Small intestine (tissue), 7 donors: ENCODE data around the gene NDST3. TPM values are rescaled to one million over a fixed set of nuclear protein-coding genes. Genes with fewer than 3 reads are reported as not detected.

Source experiments
- DNase-seq, 2 donors: peaks; one replicate each; pipeline versions ENCODE4 v3.0.0 to v3.0.0-alpha.2; 2013
- FAIRE-seq: peaks from 2 replicates; lab custom pipeline; 2012; peaks lifted over from hg19 to GRCh38; lab: Jason Lieb, UNC
- H3K27ac ChIP-seq, 3 donors: one replicate each; pipeline ENCODE4 v1.5.1; 2013; ENCODE audit warnings: low read length in 2 of 3, mild to moderate bottlenecking in 2 of 3, control low read depth in 1 of 3, inconsistent platforms in 1 of 3, low read depth in 1 of 3, moderate library complexity in 1 of 3
- H3K27me3 ChIP-seq, 3 donors: one replicate each; pipeline ENCODE4 v1.6.1; 2013; ENCODE audit warnings: low read length in 3 of 3, inconsistent platforms in 1 of 3; ENCODE audit not compliant: control insufficient read depth in 3 of 3, insufficient read depth in 3 of 3
- H3K36me3 ChIP-seq, 3 donors: one replicate each; pipeline ENCODE4 v1.6.1; 2013; ENCODE audit warnings: low read length in 3 of 3, inconsistent platforms in 1 of 3, low read depth in 1 of 3, mild to moderate bottlenecking in 1 of 3, moderate library complexity in 1 of 3; ENCODE audit not compliant: control insufficient read depth in 3 of 3, insufficient read depth in 2 of 3
- H3K4me1 ChIP-seq, 3 donors: one replicate each; pipeline ENCODE4 v1.6.1; 2013; ENCODE audit warnings: low read length in 2 of 3, inconsistent platforms in 1 of 3, low read depth in 1 of 3, mild to moderate bottlenecking in 1 of 3, moderate library complexity in 1 of 3; ENCODE audit not compliant: control insufficient read depth in 3 of 3, insufficient read depth in 2 of 3
- H3K4me3 ChIP-seq, 3 donors: one replicate each; pipeline ENCODE4 v1.5.1; 2013; ENCODE audit warnings: low read length in 3 of 3, control low read depth in 1 of 3, inconsistent platforms in 1 of 3, low read depth in 1 of 3, mild to moderate bottlenecking in 1 of 3, moderate library complexity in 1 of 3
- H3K9me3 ChIP-seq, 2 donors: one replicate each; pipeline ENCODE4 v1.6.1; 2013; ENCODE audit warnings: low read depth in 1 of 2, low read length in 1 of 2; ENCODE audit not compliant: control insufficient read depth in 2 of 2, insufficient read depth in 1 of 2
- WGBS, 3 donors: extraction: QIAGEN DNeasy Blood & Tissue Kit; methylation state at CpG; one replicate each; pipeline ENCODE4 v1.1.7; 2013; 5-methylcytosine and 5-hydroxymethylcytosine counted together
- polyA plus RNA-seq, 4 donors: library from polyadenylated mRNA; stranded (reverse) in 3 of 4; unstranded in 1 of 4; fragments of 200-250 nt in 3 of 4; fragments of 120-200 nt in 1 of 4; gene quantifications; one replicate each; pipeline versions ENCODE4 v1.2.1 to v1.2.3, GENCODE V29; 2013
- donor health status: healthy with polysubstance abuse.
- donor health status: control.
- donor health status: control.
- donor health status: Bipolar disorder and iron deficiency.
- donor health status: healthy.

Gene NDST3
- polyA plus RNA-seq, 4 donors = 0.07 to 0.77 TPM; not detected in 2

DNA sequence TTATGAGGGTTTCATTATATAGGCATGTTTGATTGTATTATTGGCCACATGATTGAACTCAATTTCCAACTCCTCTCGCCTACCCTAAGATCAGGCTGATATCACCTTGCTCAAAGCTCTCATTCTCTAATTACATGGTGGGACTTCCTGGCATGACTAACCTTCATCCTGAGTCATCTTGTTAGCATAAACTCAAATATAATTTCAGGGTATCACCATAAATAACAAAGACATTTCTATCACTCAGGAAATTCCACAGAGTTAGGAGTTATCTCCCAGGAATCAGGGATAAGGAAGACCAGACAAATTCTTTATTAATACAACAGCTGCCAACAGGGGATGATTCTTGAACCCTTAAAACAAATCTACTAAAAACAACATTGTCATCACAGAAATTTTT, 90.7 kb downstream of the NDST3 start:
- Histone ChIP-seq H3K9me3 (no peaks in the 10 kb centered on the region), H3K27ac (no peak overlapping the region), H3K4me1 (no peaks in the 10 kb centered on the region), H3K4me3 (no peak overlapping the region), H3K36me3 (no peaks in the 10 kb centered on the region), H3K27me3 (no peaks in the 10 kb centered on the region)
- FAIRE-seq = no peak
- 59 to 77% (median 69%) methylated on average over 1 of the region's 1 CpG for WGBS, 3 donors
- DNase-seq = no peak

DNA sequence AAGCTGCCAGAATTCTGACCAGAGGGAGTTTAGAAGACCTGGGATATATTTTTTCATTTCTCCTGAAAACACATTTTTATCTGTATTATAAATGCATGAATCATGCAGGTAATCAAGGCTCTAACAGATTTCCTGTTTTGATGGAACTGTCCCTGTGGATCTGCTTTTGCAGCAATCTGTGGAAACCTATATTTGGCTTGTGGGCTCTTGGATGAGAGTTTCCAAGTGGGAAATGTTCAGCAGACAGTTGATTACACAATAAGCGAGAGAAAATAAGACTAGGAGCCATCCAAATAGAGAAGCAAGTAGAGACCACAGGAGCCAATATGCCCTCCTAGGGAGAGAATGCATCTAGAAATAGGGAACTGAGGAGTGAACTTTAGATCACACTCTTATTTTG, 105.0 kb downstream of the NDST3 start:
- FAIRE-seq = no peak
- Histone ChIP-seq H3K4me3 (no peak overlapping the region), H3K27ac (no peak overlapping the region), H3K9me3 (no peaks in the 10 kb centered on the region), H3K27me3 (no peaks in the 10 kb centered on the region), H3K36me3 (no peaks in the 10 kb centered on the region), H3K4me1 (no peaks in the 10 kb centered on the region)
- WGBS, 3 donors = 84 to 93% (median 91%) methylated on average over 1 of the region's 1 CpG
- no peak for DNase-seq

DNA sequence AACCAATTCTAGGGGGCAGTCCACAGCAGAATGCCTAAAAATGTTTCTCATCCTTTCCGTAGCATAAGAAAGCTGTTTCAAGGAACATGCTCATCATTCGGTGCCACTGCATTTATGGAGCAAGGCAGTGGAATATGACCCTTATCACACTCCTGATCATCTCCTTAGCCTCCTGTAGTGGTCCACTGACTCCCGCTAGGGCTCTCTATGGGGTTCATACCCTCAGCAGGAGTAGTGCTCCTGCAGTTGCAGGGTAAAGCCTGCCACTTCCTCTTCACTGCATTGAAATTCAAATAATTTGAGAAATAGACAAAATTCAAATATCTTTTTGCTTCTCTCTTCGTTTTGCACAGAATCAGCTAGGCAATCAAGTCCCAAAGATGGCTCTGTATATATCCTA, 107.0 kb downstream of the NDST3 start:
- DNase-seq = no peak
- FAIRE-seq = no peak
- H3K4me1 ChIP-seq = no peaks in the 10 kb centered on the region
- no peak overlapping the region for H3K4me3 ChIP-seq
- H3K27ac ChIP-seq = no peak overlapping the region
- 58 to 83% (median 73%) methylated on average over 4 of the region's 4 CpGs for WGBS, 3 donors
- H3K27me3 ChIP-seq = no peaks in the 10 kb centered on the region
- H3K9me3 ChIP-seq = no peaks in the 10 kb centered on the region
- H3K36me3 ChIP-seq = no peaks in the 10 kb centered on the region

GRCh38 chr4:118154649-118155048, 120.4 kb downstream of the NDST3 start:
- Histone ChIP-seq H3K9me3 (no peaks in the 10 kb centered on the region), H3K4me1 (no peaks in the 10 kb centered on the region), H3K27ac (no peak overlapping the region), H3K4me3 (no peak overlapping the region), H3K27me3 (no peaks in the 10 kb centered on the region), H3K36me3 (no peaks in the 10 kb centered on the region)
- FAIRE-seq (no peak), DNase-seq (no peak)
- WGBS, 3 donors = 90 to 92% (median 91%) methylated on average over 5 of the region's 5 CpGs

- FAIRE-seq = no peak
- Histone ChIP-seq H3K4me3 (no peak overlapping the region), H3K27ac (no peak overlapping the region), H3K4me1 (no peaks in the 10 kb centered on the region), H3K36me3 (no peaks in the 10 kb centered on the region), H3K27me3 (no peaks in the 10 kb centered on the region), H3K9me3 (no peaks in the 10 kb centered on the region)
- no peak for DNase-seq
Observed at GRCh38 chr4:118155516-118155915, 121.2 kb downstream of the NDST3 start.

GRCh38 chr4:118158763-118159375, 124.6 kb downstream of the NDST3 start:
- no peaks in the 10 kb centered on the region for H3K36me3 ChIP-seq
- H3K4me1 ChIP-seq = no peaks in the 10 kb centered on the region
- DNase-seq = no peak
- 55 to 74% (median 64%) methylated on average over 2 of the region's 2 CpGs for WGBS, 3 donors
- peaks cover 0 to 6% of the 10 kb centered on the region in 2 donors for H3K9me3 ChIP-seq
- no peak overlapping the region for H3K27ac ChIP-seq
- no peak overlapping the region for H3K4me3 ChIP-seq
- no peak for FAIRE-seq
- H3K27me3 ChIP-seq = no peaks in the 10 kb centered on the region

GRCh38 chr4:118167306-118167705, 133.0 kb downstream of the NDST3 start:
- Histone ChIP-seq H3K4me3 (no peak overlapping the region), H3K36me3 (no peaks in the 10 kb centered on the region), H3K9me3 (peaks cover 0 to 2% of the 10 kb centered on the region in 2 donors), H3K27ac (no peak overlapping the region), H3K4me1 (no peaks in the 10 kb centered on the region), H3K27me3 (no peaks in the 10 kb centered on the region)
- DNase-seq (no peak), FAIRE-seq (no peak)
- WGBS, 3 donors = 93 to 100% (median 99%) methylated on average over 1 of the region's 1 CpG

GRCh38 chr4:118171381-118171780, 137.1 kb downstream of the NDST3 start:
- no peak for DNase-seq
- H3K36me3 ChIP-seq = no peaks in the 10 kb centered on the region
- no peak overlapping the region for H3K4me3 ChIP-seq
- H3K9me3 ChIP-seq = peaks cover 0 to 2% of the 10 kb centered on the region in 2 donors
- FAIRE-seq = no peak
- H3K4me1 ChIP-seq = peaks cover 0 to 3% (median 0%) of the 10 kb centered on the region in 3 donors
- no peaks in the 10 kb centered on the region for H3K27me3 ChIP-seq
- 82 to 87% (median 87%) methylated on average over 4 of the region's 4 CpGs for WGBS, 3 donors
- H3K27ac ChIP-seq = no peak overlapping the region

- no peak for FAIRE-seq
- Histone ChIP-seq H3K36me3 (no peaks in the 10 kb centered on the region), H3K4me1 (peaks cover 0 to 3% (median 0%) of the 10 kb centered on the region in 3 donors), H3K4me3 (no peak overlapping the region), H3K27ac (no peak overlapping the region), H3K9me3 (no peaks in the 10 kb centered on the region), H3K27me3 (no peaks in the 10 kb centered on the region)
- DNase-seq = no peak
Observed at GRCh38 chr4:118173126-118173525, 138.8 kb downstream of the NDST3 start.
